G401.6 (cell line): ENCODE data around the gene USP54.
"Not testable (repeated sequence)": the region's sequence is repeated elsewhere in the genome, so short reads cannot be mapped to it uniquely, and the experiment has no call there.

Source experiments
- FAIRE-seq: peaks from 2 replicates; lab custom pipeline; 2012; peaks lifted over from hg19 to GRCh38; lab: Jason Lieb, UNC

Gene USP54, protein sequence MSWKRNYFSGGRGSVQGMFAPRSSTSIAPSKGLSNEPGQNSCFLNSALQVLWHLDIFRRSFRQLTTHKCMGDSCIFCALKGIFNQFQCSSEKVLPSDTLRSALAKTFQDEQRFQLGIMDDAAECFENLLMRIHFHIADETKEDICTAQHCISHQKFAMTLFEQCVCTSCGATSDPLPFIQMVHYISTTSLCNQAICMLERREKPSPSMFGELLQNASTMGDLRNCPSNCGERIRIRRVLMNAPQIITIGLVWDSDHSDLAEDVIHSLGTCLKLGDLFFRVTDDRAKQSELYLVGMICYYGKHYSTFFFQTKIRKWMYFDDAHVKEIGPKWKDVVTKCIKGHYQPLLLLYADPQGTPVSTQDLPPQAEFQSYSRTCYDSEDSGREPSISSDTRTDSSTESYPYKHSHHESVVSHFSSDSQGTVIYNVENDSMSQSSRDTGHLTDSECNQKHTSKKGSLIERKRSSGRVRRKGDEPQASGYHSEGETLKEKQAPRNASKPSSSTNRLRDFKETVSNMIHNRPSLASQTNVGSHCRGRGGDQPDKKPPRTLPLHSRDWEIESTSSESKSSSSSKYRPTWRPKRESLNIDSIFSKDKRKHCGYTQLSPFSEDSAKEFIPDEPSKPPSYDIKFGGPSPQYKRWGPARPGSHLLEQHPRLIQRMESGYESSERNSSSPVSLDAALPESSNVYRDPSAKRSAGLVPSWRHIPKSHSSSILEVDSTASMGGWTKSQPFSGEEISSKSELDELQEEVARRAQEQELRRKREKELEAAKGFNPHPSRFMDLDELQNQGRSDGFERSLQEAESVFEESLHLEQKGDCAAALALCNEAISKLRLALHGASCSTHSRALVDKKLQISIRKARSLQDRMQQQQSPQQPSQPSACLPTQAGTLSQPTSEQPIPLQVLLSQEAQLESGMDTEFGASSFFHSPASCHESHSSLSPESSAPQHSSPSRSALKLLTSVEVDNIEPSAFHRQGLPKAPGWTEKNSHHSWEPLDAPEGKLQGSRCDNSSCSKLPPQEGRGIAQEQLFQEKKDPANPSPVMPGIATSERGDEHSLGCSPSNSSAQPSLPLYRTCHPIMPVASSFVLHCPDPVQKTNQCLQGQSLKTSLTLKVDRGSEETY (N-terminal part only)

DNA sequence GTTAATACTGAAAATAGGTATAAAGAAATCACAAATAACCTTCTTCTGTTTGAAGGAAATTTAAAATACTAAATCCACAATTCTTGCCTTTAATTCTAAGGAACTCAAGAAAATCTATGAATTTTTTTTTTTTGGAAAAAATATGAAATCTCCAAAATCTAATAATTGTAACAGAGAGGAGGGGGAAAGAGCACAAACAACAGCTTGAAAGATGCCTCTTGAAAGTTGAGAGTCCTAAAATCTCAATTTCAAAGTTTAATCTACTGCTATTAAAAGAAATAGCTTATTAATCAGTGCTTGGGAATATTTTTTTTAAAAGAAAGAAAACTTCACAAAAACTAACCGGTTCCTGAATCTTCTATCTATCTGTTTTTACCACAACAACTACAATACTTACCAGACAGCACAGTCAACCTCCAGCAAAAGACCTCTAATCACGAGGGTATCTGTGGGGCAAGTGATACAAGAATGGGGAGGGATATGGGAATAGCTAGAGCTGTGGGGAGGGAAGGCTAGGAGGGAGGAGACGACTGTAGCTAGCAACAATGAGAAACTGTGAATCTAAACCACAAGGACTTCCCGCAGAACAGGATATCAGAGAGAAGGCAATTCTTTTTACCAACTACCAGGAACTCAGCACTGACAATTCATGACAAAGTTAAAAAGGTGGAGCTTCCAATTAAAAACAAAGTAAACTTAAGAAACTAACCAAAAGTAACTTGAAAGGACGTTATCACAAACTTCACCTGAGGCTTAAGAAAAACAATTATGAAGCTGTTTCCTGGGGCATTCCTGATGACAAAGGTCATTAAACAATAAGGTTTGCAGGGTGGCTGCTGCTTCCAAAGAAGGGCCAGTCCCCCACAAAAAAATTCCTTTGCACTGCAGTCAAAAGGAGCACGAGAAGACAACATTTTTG, at the start of gene USP54:
Gene USP54 (minus strand): TSS at position 462 of the 919 bp plus-strand sequence. CDS start 15,684 bp downstream, outside the sequence.
- peak; percentile 46 for FAIRE-seq

DNA sequence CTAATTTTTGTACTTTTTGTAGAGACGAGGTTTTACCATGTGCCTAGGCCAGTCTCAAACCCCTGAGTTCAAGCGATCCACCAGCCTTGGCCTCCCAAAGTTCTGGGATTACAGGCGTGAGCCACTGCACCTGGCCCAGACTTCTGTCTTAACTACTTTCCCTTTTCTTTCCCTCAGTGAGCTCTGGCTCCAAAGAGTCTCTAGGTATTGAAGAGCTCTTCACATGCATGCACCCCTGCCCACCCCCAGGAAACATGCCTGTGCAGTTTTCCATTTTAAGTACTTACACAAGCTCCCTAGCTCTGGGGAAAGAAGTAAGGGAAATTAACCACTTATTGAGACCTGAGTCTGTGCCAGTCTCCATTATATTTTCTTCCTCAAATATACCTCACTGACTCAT, 48.1 kb upstream of the USP54 start:
- no peak for FAIRE-seq

DNA sequence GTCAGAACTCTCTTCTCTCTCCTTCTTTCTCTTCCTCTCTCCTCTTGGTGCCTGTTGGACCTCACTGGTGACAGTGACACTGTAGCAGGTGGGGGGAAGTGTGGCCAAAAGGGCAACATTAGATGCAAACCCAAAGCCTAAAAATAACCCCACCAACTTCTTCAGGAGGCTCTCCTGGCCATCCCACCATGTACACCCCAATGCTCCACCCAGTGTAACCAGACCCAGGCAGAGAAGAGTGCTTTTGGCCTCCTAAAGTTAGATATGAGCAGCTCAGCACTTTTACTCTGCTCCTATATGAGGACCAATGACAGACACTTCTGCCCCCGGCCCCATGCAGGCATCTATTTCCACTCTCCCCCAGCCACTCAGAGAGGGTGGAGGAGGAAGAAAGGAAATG, 44.6 kb upstream of the USP54 start:
- FAIRE-seq = no peak

DNA sequence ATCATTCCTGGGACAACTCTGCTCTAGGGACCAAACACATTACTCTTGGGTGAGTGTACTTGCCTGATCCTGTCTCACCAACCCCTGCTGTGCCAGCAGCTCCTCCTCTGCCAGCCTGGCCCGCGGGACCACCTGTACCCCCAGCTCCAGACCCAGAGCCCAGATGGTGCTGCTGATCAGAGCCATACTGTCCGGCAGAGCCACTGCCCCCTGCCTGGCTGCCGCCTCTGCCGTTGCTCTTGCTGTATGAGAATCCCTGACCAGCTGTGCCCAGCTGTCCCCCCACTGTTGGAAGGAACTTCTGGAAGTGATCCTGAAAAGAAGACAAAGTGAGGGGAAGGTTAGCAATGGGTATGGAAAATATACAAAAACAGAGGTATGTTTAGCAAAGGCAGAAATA, 43.3 kb upstream of the USP54 start:
- no peak for FAIRE-seq

DNA sequence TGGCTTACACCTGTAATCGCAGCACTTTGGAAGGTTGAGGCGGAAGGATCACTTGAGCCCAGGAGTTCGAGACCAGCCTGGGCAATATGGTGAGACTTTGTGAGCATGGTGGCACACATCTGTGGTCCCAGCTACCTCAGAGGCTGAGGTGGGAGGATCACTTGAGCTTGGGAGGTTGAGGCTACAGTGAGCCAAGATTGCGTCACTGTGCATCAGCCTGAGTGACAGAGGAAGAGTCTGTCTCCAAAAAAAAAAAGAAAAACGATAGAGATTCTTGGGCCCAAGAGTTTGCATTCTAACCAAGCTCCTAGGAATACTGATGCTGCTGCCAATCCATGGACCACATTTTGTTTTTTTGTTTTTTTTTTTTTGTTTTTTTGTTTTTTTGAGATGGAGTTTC, 38.0 kb upstream of the USP54 start:
- FAIRE-seq = no peak

DNA sequence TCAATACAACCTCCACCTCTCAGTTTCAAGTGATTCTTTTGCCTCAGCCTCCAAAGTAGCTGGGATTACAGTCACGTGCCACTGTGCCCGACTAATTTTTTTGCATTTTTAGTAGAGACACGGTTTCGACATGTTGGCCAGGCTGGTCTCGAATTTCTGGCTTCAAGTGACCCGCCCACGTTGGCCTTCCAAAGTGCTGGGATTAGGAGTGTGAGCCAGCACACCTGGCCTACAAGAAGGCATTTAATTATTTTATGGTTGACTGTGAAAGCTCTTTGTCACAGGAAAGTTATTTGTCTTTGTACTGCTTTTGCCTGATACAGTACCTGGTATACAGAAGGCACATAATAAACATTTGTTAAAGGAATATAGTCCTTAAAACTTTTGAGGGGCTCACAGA, 37.3 kb upstream of the USP54 start:
- no peak for FAIRE-seq

DNA sequence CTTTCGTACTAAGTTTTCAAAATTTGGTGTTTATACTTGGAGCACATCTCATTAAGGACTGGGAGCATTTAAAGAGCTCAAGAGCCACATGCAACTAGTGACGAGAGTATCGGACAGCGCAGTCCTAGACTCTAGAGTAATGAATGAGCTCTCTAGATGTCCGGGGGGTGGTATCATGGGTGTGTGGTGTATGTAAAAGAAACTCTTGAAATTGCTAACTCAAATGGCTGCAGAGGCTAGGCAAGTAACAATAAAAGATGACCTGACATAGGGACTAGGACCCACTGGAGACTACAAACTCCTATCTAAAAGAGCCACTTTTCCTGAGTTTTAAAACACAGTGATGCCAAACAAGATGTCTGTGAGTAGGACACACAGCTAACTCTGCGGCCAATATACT, 36.2 kb upstream of the USP54 start:
- no peak for FAIRE-seq

DNA sequence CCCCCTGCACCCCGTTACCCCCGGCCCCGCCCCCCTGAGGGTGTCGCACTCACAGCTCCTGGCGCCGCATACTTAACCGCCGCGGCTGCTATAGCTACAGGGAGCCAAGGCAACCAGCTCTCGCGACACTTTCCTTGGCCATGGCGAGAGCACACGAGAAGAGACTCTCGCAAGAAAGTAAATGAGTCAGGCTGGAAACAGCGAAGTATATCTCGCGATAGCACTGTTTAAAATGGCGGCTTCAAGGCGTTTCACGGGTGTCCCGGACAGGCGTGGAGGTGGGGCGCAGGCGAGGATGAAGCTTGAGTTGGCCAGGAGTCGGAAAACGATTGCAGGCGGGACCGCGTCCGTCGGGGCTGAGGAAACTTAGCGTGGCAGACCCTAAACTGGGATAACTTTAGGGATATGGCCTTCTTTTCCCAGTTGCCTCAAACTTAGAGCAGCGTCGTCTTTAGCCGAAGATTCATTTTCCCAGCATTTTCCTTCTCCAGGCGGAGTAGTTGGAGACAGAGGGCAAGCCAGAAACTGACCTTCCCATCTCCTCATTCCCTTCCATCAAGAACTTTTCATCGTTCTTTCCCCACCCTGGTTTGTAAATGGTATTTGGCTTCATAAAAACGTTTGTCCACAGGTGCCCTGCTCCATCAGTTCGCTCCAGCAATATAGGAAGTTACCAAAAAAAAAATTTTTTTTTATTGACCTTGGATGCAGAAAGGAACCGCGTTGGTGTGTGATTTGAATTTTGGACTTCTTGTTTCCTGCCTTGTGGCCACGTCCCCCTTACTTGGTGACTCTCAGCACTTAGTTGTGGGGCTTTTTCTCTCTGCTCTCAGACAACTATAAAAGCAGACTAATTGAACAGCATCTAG, 35.0 kb upstream of the USP54 start:
- peak; percentile 93 for FAIRE-seq

DNA sequence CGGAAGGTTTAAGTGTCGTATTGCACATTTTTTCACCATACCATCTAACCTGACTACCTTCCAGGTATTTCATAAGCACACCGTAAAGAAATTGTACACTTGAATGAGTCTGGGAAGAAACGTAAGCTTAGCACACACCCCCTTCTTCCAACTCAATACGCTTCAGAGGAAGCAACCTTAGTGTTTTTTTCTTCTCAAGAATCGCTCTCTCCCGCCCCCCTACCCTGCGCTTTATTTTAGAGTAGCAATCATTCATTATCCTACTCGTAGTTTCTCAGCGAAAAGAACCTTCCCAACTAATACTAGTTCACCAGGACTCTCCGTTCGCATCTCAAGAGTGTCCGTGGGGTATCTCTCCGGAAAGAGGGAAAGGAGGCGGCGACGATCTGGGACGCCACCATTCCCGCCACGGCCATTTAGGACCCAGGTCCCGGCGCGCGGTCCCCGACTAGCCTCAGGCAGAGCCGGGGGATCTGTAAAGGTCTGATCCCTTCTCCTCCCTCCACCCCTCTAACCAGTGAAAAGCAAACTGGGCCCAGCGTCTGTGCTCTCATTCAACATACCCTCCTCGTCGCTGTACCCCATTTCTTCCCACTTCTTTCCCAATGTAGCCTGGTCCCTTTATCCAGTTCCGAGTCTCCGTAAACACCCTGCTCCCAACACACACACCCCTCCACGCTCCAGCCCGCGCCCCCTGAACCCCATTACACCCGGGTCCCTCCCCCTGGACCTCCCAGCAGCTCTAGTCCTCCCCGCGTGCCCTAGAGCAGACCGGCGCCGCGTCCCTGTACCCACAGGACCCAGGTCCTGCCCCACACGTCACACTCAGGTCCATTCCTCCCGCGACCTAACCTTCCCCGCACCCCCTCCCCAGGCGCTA, 34.1 kb upstream of the USP54 start:
- no peak for FAIRE-seq

DNA sequence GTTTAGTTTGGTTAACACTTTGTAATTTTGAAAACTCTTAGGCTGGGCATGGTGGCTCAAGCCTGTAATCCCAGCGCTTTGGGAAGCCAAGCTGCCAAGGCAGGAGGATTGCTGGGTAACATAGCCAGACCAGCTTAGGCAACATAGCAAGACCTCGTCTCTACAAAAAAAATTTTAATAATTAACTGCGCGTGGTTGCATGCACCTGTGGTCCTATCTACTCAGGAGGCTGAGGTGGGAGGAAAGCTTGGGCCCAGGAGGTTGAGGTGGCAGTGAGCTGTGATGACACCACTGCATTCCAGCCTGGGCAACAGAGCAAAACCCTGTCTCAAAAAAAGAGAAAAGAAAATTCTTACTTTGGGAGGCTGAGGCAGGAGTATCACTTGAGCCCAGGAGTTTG, 31.9 kb upstream of the USP54 start:
- FAIRE-seq = no peak

DNA sequence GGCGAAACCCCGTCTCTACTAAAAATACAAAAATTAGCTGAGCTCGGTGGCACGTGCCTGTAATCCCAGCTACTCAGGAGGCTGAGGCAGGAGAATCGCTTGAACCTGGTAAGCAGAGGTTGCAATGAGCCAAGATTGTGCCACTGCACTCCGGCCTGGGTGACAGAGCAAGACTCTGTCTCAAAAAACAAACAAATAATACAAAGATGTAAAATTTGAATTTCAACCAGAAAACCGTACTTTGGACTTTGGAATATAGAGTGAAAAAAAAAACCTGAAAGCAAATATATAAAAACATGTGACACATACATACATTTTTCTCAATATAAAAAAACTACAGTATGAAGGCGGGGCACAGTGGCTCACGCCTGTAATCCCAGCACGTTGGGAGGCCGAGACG, 29.8 kb upstream of the USP54 start:
- not testable (repeated sequence) for FAIRE-seq

DNA sequence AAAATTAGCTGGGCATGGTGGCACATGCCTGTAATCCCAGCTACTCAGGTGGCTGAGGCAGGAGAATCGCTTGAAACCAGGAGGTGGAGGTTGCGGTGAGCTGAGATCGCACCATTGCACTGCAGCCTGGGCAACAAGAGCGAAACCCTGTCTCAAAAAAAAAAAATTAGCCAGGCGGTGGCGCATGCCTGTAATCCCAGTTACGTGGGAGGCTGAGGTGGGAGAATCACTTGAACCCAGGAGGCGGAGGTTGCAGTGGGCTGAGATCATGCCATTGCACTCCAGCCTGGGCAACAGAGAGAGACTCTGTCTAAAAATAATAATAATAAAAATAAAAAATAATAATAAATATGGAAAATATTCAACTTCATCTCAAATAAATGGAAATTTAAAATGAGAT, 26.0 kb upstream of the USP54 start:
- not testable (repeated sequence) for FAIRE-seq

DNA sequence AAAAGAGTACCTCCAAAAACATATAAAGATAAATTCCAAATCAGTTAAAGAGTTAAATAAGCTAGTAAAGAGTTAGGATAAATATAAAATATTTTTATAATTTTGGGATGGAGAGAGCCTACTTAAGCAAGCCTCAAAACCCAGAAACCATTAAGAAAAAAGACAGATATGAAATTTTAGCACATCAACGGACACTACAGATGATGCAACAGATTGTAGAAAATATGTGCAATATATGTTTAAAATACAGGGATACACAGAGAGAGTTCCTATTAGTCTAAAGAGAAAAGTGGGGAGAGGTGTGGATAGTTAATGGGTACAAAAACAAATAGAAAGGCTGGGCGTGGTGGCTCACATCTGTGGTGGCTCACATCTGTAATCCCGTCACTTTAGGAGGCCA, 23.6 kb upstream of the USP54 start:
- no peak for FAIRE-seq

DNA sequence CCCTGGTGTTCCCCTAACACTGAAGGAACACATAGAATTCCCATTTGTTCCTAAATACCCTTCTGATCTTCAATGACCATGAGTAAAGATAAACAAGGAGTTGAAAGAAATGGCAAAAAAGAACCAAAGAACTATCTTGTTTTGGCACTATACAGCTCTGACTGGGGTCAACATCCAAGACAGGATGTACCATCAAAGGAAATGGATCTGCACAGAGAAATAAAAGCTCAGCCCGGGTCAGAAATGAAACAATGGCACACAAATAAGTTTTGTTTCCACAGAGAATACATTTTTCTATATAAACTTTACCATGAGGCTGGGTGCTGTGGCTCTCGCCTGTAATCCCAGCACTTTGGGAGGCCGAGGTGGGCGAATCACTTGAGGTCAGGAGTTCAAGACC, 18.0 kb upstream of the USP54 start:
- FAIRE-seq = no peak

DNA sequence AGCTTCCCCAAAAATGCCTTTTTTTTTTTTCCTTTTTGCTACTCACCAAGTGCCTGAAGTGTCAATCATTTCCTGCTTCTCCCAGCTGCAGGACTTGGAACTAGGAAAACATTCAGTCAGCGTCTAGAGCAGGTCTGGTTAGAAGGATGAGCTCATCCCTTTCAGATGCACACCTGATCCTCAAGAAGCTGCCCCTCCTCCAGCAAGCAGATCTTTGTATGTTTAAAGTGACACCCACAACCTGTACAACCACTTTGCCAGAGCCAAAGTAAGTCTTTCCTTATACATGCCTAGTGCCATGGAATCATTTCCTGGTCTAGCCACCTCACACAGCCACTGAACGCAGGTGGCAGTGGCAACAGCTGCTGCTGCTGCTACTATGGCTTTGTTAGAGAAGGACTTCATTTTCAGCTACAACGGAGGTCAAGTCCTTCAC, 10.4 kb upstream of the USP54 start:
- FAIRE-seq = no peak

DNA sequence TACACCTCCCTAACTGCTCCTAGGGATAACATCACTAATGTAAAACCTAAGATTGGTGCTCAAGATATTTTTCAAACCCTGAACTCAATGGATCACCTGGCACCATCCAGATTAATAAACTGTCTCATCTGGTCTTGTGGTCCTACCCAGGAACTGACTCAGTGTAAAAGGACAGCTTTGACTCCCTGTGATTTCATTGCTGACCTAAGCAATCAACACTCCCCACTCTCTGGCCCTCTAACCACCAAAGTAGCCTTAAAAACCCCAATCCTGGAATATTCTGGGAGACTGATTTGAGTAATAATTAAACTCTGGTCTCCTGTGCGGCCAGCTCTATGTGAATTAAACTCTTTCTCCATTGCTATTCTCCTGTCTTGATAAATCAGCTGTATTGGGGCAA, 6.2 kb upstream of the USP54 start:
- FAIRE-seq = no peak

DNA sequence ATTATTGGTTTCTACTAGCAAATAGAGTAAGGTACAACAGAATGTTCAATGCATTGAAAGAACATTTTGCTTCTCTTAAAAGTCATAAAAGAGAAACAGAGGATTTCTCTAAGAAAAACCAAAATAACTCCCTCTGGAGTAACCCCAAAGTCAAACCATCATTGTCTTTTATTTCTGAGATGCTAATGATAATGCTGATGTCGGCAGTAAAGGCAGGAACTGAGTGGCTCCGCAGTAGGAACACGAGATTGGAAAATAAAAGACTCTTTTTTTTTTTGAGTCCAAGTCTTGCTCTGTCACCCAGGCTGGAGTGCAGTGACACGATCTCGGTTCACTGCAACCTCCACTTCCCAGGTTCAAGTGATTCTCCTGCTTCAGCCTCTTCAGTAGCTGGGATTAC, 2.7 kb upstream of the USP54 start:
- no peak for FAIRE-seq

DNA sequence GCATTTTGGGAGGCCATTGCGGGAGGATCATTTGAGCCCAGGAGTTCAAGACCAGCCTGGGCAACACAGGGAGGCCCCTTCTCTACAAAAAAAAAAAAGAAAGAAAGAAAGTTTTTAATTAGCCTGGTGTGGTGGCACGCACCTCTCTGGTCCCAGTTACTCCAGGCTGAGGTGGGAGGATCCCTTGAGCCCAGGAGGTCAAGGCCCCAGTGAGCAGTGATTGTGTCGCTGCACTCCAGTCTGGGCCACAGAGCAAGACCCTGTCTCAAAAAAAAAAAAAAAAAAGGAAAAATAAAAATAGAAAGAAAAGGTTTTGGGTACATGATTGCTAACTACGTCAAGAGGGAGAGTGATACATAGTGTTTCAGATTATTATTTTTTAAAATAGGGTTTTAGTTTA, 2.0 kb upstream of the USP54 start:
- FAIRE-seq = no peak

DNA sequence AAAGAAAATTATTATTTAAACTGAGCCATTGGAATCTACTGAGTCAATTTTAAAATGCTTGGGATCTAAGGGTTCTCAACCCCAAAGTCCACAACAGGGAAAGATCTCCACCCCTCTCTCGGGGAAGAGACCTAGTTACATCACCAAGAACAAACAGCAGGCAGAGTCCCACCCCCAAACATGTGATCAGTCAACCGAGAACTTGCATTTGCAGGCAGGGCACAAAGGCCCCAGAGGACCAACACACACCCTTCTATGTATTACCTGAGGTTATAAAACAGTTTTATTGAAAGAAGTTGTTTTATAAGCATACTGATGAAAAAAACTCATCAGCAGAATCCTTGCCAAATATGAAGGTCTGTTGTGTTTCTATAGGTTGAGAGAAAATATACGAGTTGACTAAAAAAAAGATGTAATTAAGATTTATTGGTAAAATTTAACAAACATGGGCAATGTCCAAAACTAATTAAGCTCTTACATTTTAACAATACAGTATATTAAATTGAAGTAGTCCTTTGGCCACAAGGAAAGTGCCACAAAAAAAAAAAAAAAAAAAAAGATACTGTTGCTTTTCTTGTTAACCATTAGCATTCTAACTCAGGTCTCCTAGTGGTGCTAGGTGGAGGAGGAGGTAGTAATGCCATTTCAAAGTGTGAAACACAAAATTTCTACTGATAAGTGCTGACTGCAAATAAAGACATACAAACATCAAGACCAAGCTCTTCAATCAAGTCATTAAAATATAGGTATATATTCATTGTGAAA, 975 bp upstream of the USP54 start:
- no peak for FAIRE-seq
